ENCODE results near the gene TMPRSS3. TPM values are rescaled to one million over a fixed set of nuclear protein-coding genes. Genes with fewer than 3 reads are reported as not detected.
A peak's percentile ranks its signal among the peaks of the same experiment; 100 is the strongest.

The TMPRSS3 gene
- total and polyA plus RNA-seq, 7 donors: 0.16 to 1.3 (median 0.60) TPM; not detected in 4

GRCh38 chr21:42407476-42407875 is 11.6 kb upstream of the TMPRSS3 start:
- no peak for DNase-seq
- Histone ChIP-seq H3K4me1 (no peaks in the 10 kb centered on the region), H3K27me3 (peaks cover 0 to 19% (median 0%) of the 10 kb centered on the region in 3 donors), H3K36me3 (no peaks in the 10 kb centered on the region), H3K4me3 (no peak overlapping the region), H3K27ac (no peak overlapping the region), H3K9me3 (no peaks in the 10 kb centered on the region)
- intact Hi-C loops (cut with DNase I): no loop called here
- 87 to 88% methylated on average over 5 of the region's 5 CpGs for WGBS, 2 donors
- TF ChIP-seq POLR2AphosphoS5 (IDR thresholded peaks at IDR 0.05): no peak
- TF ChIP-seq CTCF (IDR thresholded peaks at IDR 0.05): no peak
- no peak for TF ChIP-seq EP300 (IDR thresholded peaks at IDR 0.05)
- TF ChIP-seq POLR2A (IDR thresholded peaks at IDR 0.05): no peak

GRCh38 chr21:42406866-42407265 is 11.0 kb upstream of the TMPRSS3 start:
- Histone ChIP-seq H3K9me3 (no peaks in the 10 kb centered on the region), H3K4me1 (no peaks in the 10 kb centered on the region), H3K36me3 (no peaks in the 10 kb centered on the region), H3K27me3 (peaks cover 0 to 13% (median 0%) of the 10 kb centered on the region in 3 donors), H3K4me3 (no peak overlapping the region), H3K27ac (no peak overlapping the region)
- WGBS, 2 donors: 76 to 77% methylated on average over 7 of the region's 7 CpGs
- intact Hi-C loops (cut with DNase I): no loop called here
- no peak for TF ChIP-seq EP300 (IDR thresholded peaks at IDR 0.05)
- TF ChIP-seq CTCF (IDR thresholded peaks at IDR 0.05): no peak
- TF ChIP-seq POLR2A (IDR thresholded peaks at IDR 0.05): no peak
- no peak for TF ChIP-seq POLR2AphosphoS5 (IDR thresholded peaks at IDR 0.05)
- DNase-seq: peak; percentile 45

GRCh38 chr21:42406201-42406621 is 10.4 kb upstream of the TMPRSS3 start:
- peak; percentile 44 for DNase-seq
- no peaks in the 10 kb centered on the region for H3K4me1 ChIP-seq
- no peak overlapping the region for H3K27ac ChIP-seq
- H3K36me3 ChIP-seq: no peaks in the 10 kb centered on the region
- peaks cover 0 to 4% (median 0%) of the 10 kb centered on the region in 4 donors for H3K9me3 ChIP-seq
- intact Hi-C loops (cut with DNase I): no loop called here
- TF ChIP-seq EP300 (IDR thresholded peaks at IDR 0.05) (no peak), CTCF (IDR thresholded peaks at IDR 0.05) (no peak), POLR2AphosphoS5 (IDR thresholded peaks at IDR 0.05) (no peak), POLR2A (IDR thresholded peaks at IDR 0.05) (no peak)
- H3K27me3 ChIP-seq: peaks cover 0 to 10% (median 0%) of the 10 kb centered on the region in 3 donors
- H3K4me3 ChIP-seq: no peak overlapping the region
- WGBS, 2 donors: 74 to 87% methylated on average over 10 of the region's 10 CpGs

GRCh38 chr21:42405064-42406013 is 9.5 kb upstream of the TMPRSS3 start:
- H3K4me3 ChIP-seq: no peak overlapping the region
- WGBS, 2 donors: 81 to 90% methylated on average over 23 of the region's 23 CpGs
- H3K27me3 ChIP-seq: peaks cover 0 to 10% (median 0%) of the 10 kb centered on the region in 3 donors
- peak; percentile 35 for DNase-seq
- intact Hi-C loops (cut with DNase I): no loop called here
- peaks cover 0 to 4% (median 0%) of the 10 kb centered on the region in 4 donors for H3K9me3 ChIP-seq
- no peak overlapping the region for H3K27ac ChIP-seq
- H3K4me1 ChIP-seq: no peaks in the 10 kb centered on the region
- no peaks in the 10 kb centered on the region for H3K36me3 ChIP-seq
- no peak for TF ChIP-seq CTCF (IDR thresholded peaks at IDR 0.05)
